ENCODE results near the gene MCAT.
"Not testable (repeated sequence)": the region's sequence is repeated elsewhere in the genome, so short reads cannot be mapped to it uniquely, and the experiment has no call there.

The MCAT gene

GRCh38 chr22:43152357-43153071 lies 9.3 kb upstream of the MCAT start:
- no peaks in the 10 kb centered on the region for H3K36me3 ChIP-seq (ENCODE audit: insufficient read depth, low read length)

GRCh38 chr22:43152003-43152356 lies 8.8 kb upstream of the MCAT start:
- H3K9ac ChIP-seq (ENCODE audit: low read depth, low read length) = peak overlapping the region; percentile 55
- no peaks in the 10 kb centered on the region for H3K9me3 ChIP-seq (ENCODE audit: control insufficient read depth, insufficient read depth, low read length)
- H3K4me1 ChIP-seq (ENCODE audit: insufficient read depth, low read length) = peaks cover 9% of the 10 kb centered on the region; the same call in 1 of the 2 replicates
- no peaks in the 10 kb centered on the region for H3K36me3 ChIP-seq (ENCODE audit: insufficient read depth, low read length)

More at GRCh38 chr22:43152357-43153071, 9.3 kb upstream of the MCAT start:
- peak overlapping the region; percentile 55; the same call in 1 of the 2 replicates for H3K9ac ChIP-seq (ENCODE audit: low read depth, low read length)
- H3K9me3 ChIP-seq (ENCODE audit: control insufficient read depth, insufficient read depth, low read length) = no peaks in the 10 kb centered on the region
- peaks cover 9% of the 10 kb centered on the region; the same call in 1 of the 2 replicates for H3K4me1 ChIP-seq (ENCODE audit: insufficient read depth, low read length)

- Histone ChIP-seq H3K9me3 (ENCODE audit: control insufficient read depth, insufficient read depth, low read length) (no peaks in the 10 kb centered on the region), H3K4me1 (ENCODE audit: insufficient read depth, low read length) (peaks cover 9% of the 10 kb centered on the region; the same call in 1 of the 2 replicates), H3K36me3 (ENCODE audit: insufficient read depth, low read length) (no peaks in the 10 kb centered on the region), H3K9ac (ENCODE audit: low read depth, low read length) (peak within 1 kb of the TSS; percentile 55)
These were observed 8.2 kb upstream of the MCAT start, which contains the start of gene TSPO for GRCh38 chr22:43151251-43152002. Gene TSPO (plus strand): TSS chr22:43151559. CDS start chr22:43159239, 7,680 bp downstream.

- Histone ChIP-seq H3K9ac (ENCODE audit: low read depth, low read length) (peak overlapping the region; percentile 55; the same call in 1 of the 2 replicates), H3K4me1 (ENCODE audit: insufficient read depth, low read length) (peaks cover 9% of the 10 kb centered on the region; the same call in 1 of the 2 replicates), H3K36me3 (ENCODE audit: insufficient read depth, low read length) (no peaks in the 10 kb centered on the region), H3K9me3 (ENCODE audit: control insufficient read depth, insufficient read depth, low read length) (no peaks in the 10 kb centered on the region)
These were observed 7.6 kb upstream of the MCAT start for GRCh38 chr22:43150731-43151206.

- Histone ChIP-seq H3K36me3 (ENCODE audit: insufficient read depth, low read length) (no peaks in the 10 kb centered on the region), H3K9me3 (ENCODE audit: control insufficient read depth, insufficient read depth, low read length) (no peaks in the 10 kb centered on the region), H3K4me1 (ENCODE audit: insufficient read depth, low read length) (peaks cover 9% of the 10 kb centered on the region; the same call in 1 of the 2 replicates), H3K9ac (ENCODE audit: low read depth, low read length) (no peak overlapping the region)
These were observed 5.4 kb upstream of the MCAT start for GRCh38 chr22:43148581-43148980.

- Histone ChIP-seq H3K9ac (ENCODE audit: low read depth, low read length) (no peak overlapping the region), H3K36me3 (ENCODE audit: insufficient read depth, low read length) (no peaks in the 10 kb centered on the region), H3K4me1 (ENCODE audit: insufficient read depth, low read length) (peaks cover 9% of the 10 kb centered on the region; the same call in 1 of the 2 replicates)
These were observed 4.6 kb upstream of the MCAT start for GRCh38 chr22:43147821-43148220.

GRCh38 chr22:43146332-43146731 lies 3.1 kb upstream of the MCAT start:
- not testable (repeated sequence) for H3K9ac ChIP-seq (ENCODE audit: low read depth, low read length); H3K36me3 ChIP-seq (ENCODE audit: insufficient read depth, low read length); H3K4me1 ChIP-seq (ENCODE audit: insufficient read depth, low read length); H3K9me3 ChIP-seq (ENCODE audit: control insufficient read depth, insufficient read depth, low read length)

More at GRCh38 chr22:43147821-43148220, 4.6 kb upstream of the MCAT start:
- H3K9me3 ChIP-seq (ENCODE audit: control insufficient read depth, insufficient read depth, low read length) = no peaks in the 10 kb centered on the region

GRCh38 chr22:43145371-43145770 lies 2.2 kb upstream of the MCAT start:
- not testable (repeated sequence) for H3K36me3 ChIP-seq (ENCODE audit: insufficient read depth, low read length); H3K9me3 ChIP-seq (ENCODE audit: control insufficient read depth, insufficient read depth, low read length); H3K4me1 ChIP-seq (ENCODE audit: insufficient read depth, low read length); H3K9ac ChIP-seq (ENCODE audit: low read depth, low read length)

GRCh38 chr22:43144949-43145348 lies 1.8 kb upstream of the MCAT start:
- H3K9ac ChIP-seq (ENCODE audit: low read depth, low read length) = no peak overlapping the region; the same call in 1 of the 2 replicates
- H3K4me1 ChIP-seq (ENCODE audit: insufficient read depth, low read length) = no peaks in the 10 kb centered on the region
- peaks cover 3% of the 10 kb centered on the region; the same call in 1 of the 2 replicates for H3K36me3 ChIP-seq (ENCODE audit: insufficient read depth, low read length)
- H3K9me3 ChIP-seq (ENCODE audit: control insufficient read depth, insufficient read depth, low read length) = no peaks in the 10 kb centered on the region

GRCh38 chr22:43136801-43137200 lies 6.4 kb downstream of the MCAT start:
- H3K9me3 ChIP-seq (ENCODE audit: control insufficient read depth, insufficient read depth, low read length) = no peaks in the 10 kb centered on the region
- H3K36me3 ChIP-seq (ENCODE audit: insufficient read depth, low read length) = peaks cover 19% of the 10 kb centered on the region

GRCh38 chr22:43136255-43136654 lies 6.9 kb downstream of the MCAT start:
- H3K9me3 ChIP-seq (ENCODE audit: control insufficient read depth, insufficient read depth, low read length) = no peaks in the 10 kb centered on the region
- no peaks in the 10 kb centered on the region for H3K4me1 ChIP-seq (ENCODE audit: insufficient read depth, low read length)
- H3K36me3 ChIP-seq (ENCODE audit: insufficient read depth, low read length) = peaks cover 19% of the 10 kb centered on the region
- H3K9ac ChIP-seq (ENCODE audit: low read depth, low read length) = no peak overlapping the region

More at GRCh38 chr22:43136801-43137200, 6.4 kb downstream of the MCAT start:
- no peaks in the 10 kb centered on the region for H3K4me1 ChIP-seq (ENCODE audit: insufficient read depth, low read length)
- no peak overlapping the region for H3K9ac ChIP-seq (ENCODE audit: low read depth, low read length)

GRCh38 chr22:43135565-43135964 lies 7.6 kb downstream of the MCAT start:
- no peaks in the 10 kb centered on the region for H3K9me3 ChIP-seq (ENCODE audit: control insufficient read depth, insufficient read depth, low read length)
- peaks cover 19% of the 10 kb centered on the region for H3K36me3 ChIP-seq (ENCODE audit: insufficient read depth, low read length)
- no peaks in the 10 kb centered on the region for H3K4me1 ChIP-seq (ENCODE audit: insufficient read depth, low read length)
- H3K9ac ChIP-seq (ENCODE audit: low read depth, low read length) = no peak overlapping the region

- peaks cover 16% of the 10 kb centered on the region for H3K36me3 ChIP-seq (ENCODE audit: insufficient read depth, low read length)
- H3K9ac ChIP-seq (ENCODE audit: low read depth, low read length) = no peak overlapping the region
- H3K9me3 ChIP-seq (ENCODE audit: control insufficient read depth, insufficient read depth, low read length) = no peaks in the 10 kb centered on the region
- no peaks in the 10 kb centered on the region for H3K4me1 ChIP-seq (ENCODE audit: insufficient read depth, low read length)
These were observed 8.6 kb downstream of the MCAT start for GRCh38 chr22:43134553-43134952.

GRCh38 chr22:43133401-43133800 lies 9.8 kb downstream of the MCAT start:
- Histone ChIP-seq H3K9me3 (ENCODE audit: control insufficient read depth, insufficient read depth, low read length) (no peaks in the 10 kb centered on the region), H3K9ac (ENCODE audit: low read depth, low read length) (no peak overlapping the region), H3K36me3 (ENCODE audit: insufficient read depth, low read length) (peaks cover 16% of the 10 kb centered on the region), H3K4me1 (ENCODE audit: insufficient read depth, low read length) (no peaks in the 10 kb centered on the region)
